Spleen (tissue), 7 donors: ENCODE measurements around the gene SLAMF1.
"Not testable (repeated sequence)": the region's sequence is repeated elsewhere in the genome, so short reads cannot be mapped to it uniquely, and the experiment has no call there.

Experiments
- CTCF ChIP-seq, 11 experiments: fragments of 200-600 bp in 7 of 11; fragments of 450-650 bp in 4 of 11; sonication (generic) in 4 of 11; IDR thresholded peaks in 8 of 11; conservative IDR thresholded peaks in 3 of 11; 1 replicate in 7 of 11; 2 replicates in 4 of 11; pipeline versions ENCODE4 v1.4.0 to v1.8.0; 2016 to 2021; ENCODE audit warnings: antibody characterized with exemption in 11 of 11, inconsistent platforms in 4 of 11, mild to moderate bottlenecking in 1 of 11
- POLR2A ChIP-seq, 3 donors: fragments of 450-650 bp; IDR thresholded peaks; one replicate each; pipeline ENCODE4 v1.5.1; 2017; ENCODE audit warnings: antibody characterized with exemption in 3 of 3, mild to moderate bottlenecking in 1 of 3
- POLR2AphosphoS5 ChIP-seq, 3 donors: sonication (generic); formaldehyde crosslinking; IDR thresholded peaks; one replicate each; pipeline ENCODE4 v1.5.1; 2017; ENCODE audit warnings: antibody characterized with exemption in 3 of 3
- donor health status: DM: no; HTN: no; CAD: no; lungs with moderate emphysema.
- donor health status: DM: no; HTN: no; CAD: no.
- donor health status: DM: no; HTN: no; CAD: no.

GRCh38 chr1:160563230-160563629 is 83.6 kb downstream of the SLAMF1 start:
- TF ChIP-seq CTCF (IDR thresholded peaks at IDR 0.05 in 8 of 11, conservative IDR thresholded peaks at IDR 0.05 in 3 of 11); POLR2A (IDR thresholded peaks at IDR 0.05); POLR2AphosphoS5 (IDR thresholded peaks at IDR 0.05): not testable (repeated sequence)
